GM23338 (cell line): ENCODE measurements around the gene ADAMTS17. TPM values are rescaled to one million over a fixed set of nuclear protein-coding genes. Genes with fewer than 3 reads are reported as not detected.

Source experiments
- CREB1 ChIP-seq: fragments of 250-450 bp; sonication (Bioruptor Pico); IDR thresholded peaks from 2 replicates; pipeline ENCODE4 v1.5.0; 2020; ENCODE audit warnings: low read depth, mild to moderate bottlenecking, moderate library complexity
- CTCF ChIP-seq, 2 experiments: fragments of 200-600 bp in 1 of 2; sonication (generic) in 1 of 2; conservative IDR thresholded peaks; 2 replicates each; pipeline versions ENCODE4 v1.5.1 to v1.6.1; 2016 to 2017; ENCODE audit warnings: antibody characterized with exemption in 2 of 2, low read depth in 2 of 2, mild to moderate bottlenecking in 2 of 2, moderate library complexity in 1 of 2
- EZH2 ChIP-seq: fragments of 200-600 bp; sonication (generic); IDR thresholded peaks from one replicate; pipeline ENCODE4 v1.8.0; 2017; ENCODE audit warnings: antibody characterized with exemption, mild to moderate bottlenecking, low read depth; ENCODE audit not compliant: unreplicated experiment
- EZH2phosphoT487 ChIP-seq: fragments of 200-600 bp; sonication (generic); IDR thresholded peaks from one replicate; pipeline ENCODE4 v1.8.1; 2018; ENCODE audit warnings: antibody characterized with exemption; ENCODE audit not compliant: unreplicated experiment
- JUNB ChIP-seq: IDR thresholded peaks from one replicate; pipeline ENCODE4 v1.6.1; 2016; ENCODE audit warnings: antibody characterized with exemption; ENCODE audit not compliant: unreplicated experiment
- NANOG ChIP-seq: IDR thresholded peaks from 2 replicates; pipeline ENCODE4 v1.6.1; 2016; ENCODE audit warnings: antibody characterized with exemption, borderline replicate concordance
- POLR2AphosphoS5 ChIP-seq: IDR thresholded peaks from 2 replicates; pipeline ENCODE4 v1.6.1; 2016; ENCODE audit warnings: antibody characterized with exemption, low read depth
- ZNF114 ChIP-seq: fragments of 250-450 bp; sonication (Bioruptor Pico); IDR thresholded peaks from 2 replicates; pipeline ENCODE4 v1.5.0; 2020; ENCODE audit warnings: mild to moderate bottlenecking, moderate library complexity
- ZNF331 ChIP-seq: fragments of 250-450 bp; sonication (Bioruptor Pico); IDR thresholded peaks from 2 replicates; pipeline ENCODE4 v1.5.0; 2020; ENCODE audit warnings: low read depth, mild to moderate bottlenecking, moderate library complexity
- ZNF462 ChIP-seq: fragments of 250-450 bp; sonication (Bioruptor Pico); IDR thresholded peaks from 2 replicates; pipeline ENCODE4 v1.5.0; 2020; ENCODE audit warnings: mild to moderate bottlenecking, moderate library complexity
- polyA plus RNA-seq: library from polyadenylated mRNA; unstranded; fragments of >200 nt; fragmentation: Nextera tagmentation; extraction: Ambion mirVana; gene quantifications from 2 replicates; pipeline ENCODE4 v1.2.1, GENCODE V29; 2016
- total RNA-seq: library from RNA; depleted of rRNA; stranded (reverse); fragments of >200 nt; shearing (Covaris generic); gene quantifications from 2 replicates; pipeline ENCODE4 v1.2.3, GENCODE V29; 2014

The ADAMTS17 gene
- total and polyA plus RNA-seq, 2 experiments from 2014 or later = 0.60 to 3.8 TPM

- TF ChIP-seq ZNF462 (no peak), CREB1 (CRISPR knock-in tag) (no peak), POLR2AphosphoS5 (no peak), JUNB (no peak), CTCF (conservative IDR thresholded peaks at IDR 0.05; ENCODE audit: low read depth in 2 of 2) (no peak), ZNF331 (CRISPR knock-in tag) (no peak), NANOG (no peak), EZH2 (no peak), EZH2phosphoT487 (no peak), ZNF114 (CRISPR knock-in tag) (no peak)
These were observed 137.6 kb downstream of the ADAMTS17 start (continued) for GRCh38 chr15:100204211-100204610.
